ENCODE data around the gene STARD7. TPM values are rescaled to one million over a fixed set of nuclear protein-coding genes. Genes with fewer than 3 reads are reported as not detected.

STARD7 gene
- total and polyA plus RNA-seq, 2 donors from 2014 or later, result 96.6 to 112 TPM

GRCh38 chr2:96167407-96168013, 41.1 kb downstream of the STARD7 start:
- TF ChIP-seq CTCF (IDR thresholded peaks at IDR 0.05; ENCODE audit: borderline replicate concordance, extremely low read depth, insufficient read depth), result no peak
- intact Hi-C loops (cut with DNase I), result no loop called here
- DNase-seq, result no peak

GRCh38 chr2:96164459-96165184, 44.0 kb downstream of the STARD7 start:
- no peak overlapping the region for H3K27ac ChIP-seq (ENCODE audit: low read depth in 2 of 2, low read length in 2 of 2)
- no peaks in the 10 kb centered on the region for H3K36me3 ChIP-seq (ENCODE audit: control insufficient read depth in 2 of 3, insufficient read depth in 3 of 3, low read length in 3 of 3)
- no peaks in the 10 kb centered on the region for H3K27me3 ChIP-seq (ENCODE audit: control insufficient read depth, insufficient read depth, low read length)
- FAIRE-seq (no peak), DNase-seq (no peak)
- H3K4me3 ChIP-seq (ENCODE audit: low read length in 3 of 3), result no peak overlapping the region
- no peak overlapping the region for H3K9ac ChIP-seq (ENCODE audit: low read length in 3 of 3)
- no peaks in the 10 kb centered on the region for H3K4me1 ChIP-seq (ENCODE audit: control insufficient read depth in 2 of 3, insufficient read depth in 2 of 3, low read depth in 1 of 3, low read length in 3 of 3)
- intact Hi-C loops (cut with DNase I), result no loop called here
- no peaks in the 10 kb centered on the region for H3K9me3 ChIP-seq (ENCODE audit: control insufficient read depth in 2 of 3, insufficient read depth in 1 of 3, low read length in 3 of 3)
- TF ChIP-seq CTCF (IDR thresholded peaks at IDR 0.05; ENCODE audit: borderline replicate concordance, extremely low read depth, insufficient read depth), result no peak

More at GRCh38 chr2:96167407-96168013, 41.1 kb downstream of the STARD7 start:
- H3K36me3 ChIP-seq (ENCODE audit: control insufficient read depth in 2 of 3, insufficient read depth in 3 of 3, low read length in 3 of 3), result no peaks in the 10 kb centered on the region
- no peaks in the 10 kb centered on the region for H3K9me3 ChIP-seq (ENCODE audit: control insufficient read depth in 2 of 3, insufficient read depth in 1 of 3, low read length in 3 of 3)
- H3K27ac ChIP-seq (ENCODE audit: low read depth in 2 of 2, low read length in 2 of 2), result no peak overlapping the region
- H3K9ac ChIP-seq (ENCODE audit: low read length in 3 of 3), result no peak overlapping the region
- H3K27me3 ChIP-seq (ENCODE audit: control insufficient read depth, insufficient read depth, low read length), result no peaks in the 10 kb centered on the region
- H3K4me3 ChIP-seq (ENCODE audit: low read length in 3 of 3), result no peak overlapping the region
- FAIRE-seq, result no peak
- H3K4me1 ChIP-seq (ENCODE audit: control insufficient read depth in 2 of 3, insufficient read depth in 2 of 3, low read depth in 1 of 3, low read length in 3 of 3), result no peaks in the 10 kb centered on the region

- DNase-seq, result peak in 4 of 5 donors; percentile 69 to 81 (median 71)
- H3K27ac ChIP-seq (ENCODE audit: low read depth in 2 of 2, low read length in 2 of 2), result no peak overlapping the region
- H3K27me3 ChIP-seq (ENCODE audit: control insufficient read depth, insufficient read depth, low read length), result no peaks in the 10 kb centered on the region
- TF ChIP-seq CTCF (IDR thresholded peaks at IDR 0.05; ENCODE audit: borderline replicate concordance, extremely low read depth, insufficient read depth), result no peak
- no peaks in the 10 kb centered on the region for H3K36me3 ChIP-seq (ENCODE audit: control insufficient read depth in 2 of 3, insufficient read depth in 3 of 3, low read length in 3 of 3)
- FAIRE-seq, result no peak
- no peaks in the 10 kb centered on the region for H3K4me1 ChIP-seq (ENCODE audit: control insufficient read depth in 2 of 3, insufficient read depth in 2 of 3, low read depth in 1 of 3, low read length in 3 of 3)
- H3K9ac ChIP-seq (ENCODE audit: low read length in 3 of 3), result no peak overlapping the region
- H3K9me3 ChIP-seq (ENCODE audit: control insufficient read depth in 2 of 3, insufficient read depth in 1 of 3, low read length in 3 of 3), result no peaks in the 10 kb centered on the region
- H3K4me3 ChIP-seq (ENCODE audit: low read length in 3 of 3), result no peak overlapping the region
- intact Hi-C loops (cut with DNase I), result no loop called here
Observed at GRCh38 chr2:96163768-96164429, 44.7 kb downstream of the STARD7 start.

Measured in kidney (tissue), 14 donors.